A549 (cell line): ENCODE measurements around the gene SLC35F4.

Experiments
- CHD2 ChIP-seq: fragments of 150-350 bp; IDR thresholded peaks from 2 replicates; pipeline ENCODE4 v1.6.1; 2014; ENCODE audit warnings: low read length; ENCODE audit not compliant: partially characterized antibody
- HMGXB4 ChIP-seq: fragments of 250-450 bp; sonication (Bioruptor Pico); IDR thresholded peaks from 2 replicates; pipeline ENCODE4 v1.5.0; 2021; ENCODE audit warnings: mild to moderate bottlenecking, moderate library complexity, borderline replicate concordance
- JUN ChIP-seq, 2 experiments: fragments of >200 bp; sonication (Bioruptor Twin); formaldehyde crosslinking; IDR thresholded peaks; 2 replicates in 1 of 2; 3 replicates in 1 of 2; pipeline ENCODE4 v1.6.1; 2016 to 2017
- KDM1A ChIP-seq: fragments of 200-600 bp; sonication (generic); IDR thresholded peaks from 2 replicates; pipeline ENCODE4 v1.6.1; 2016; ENCODE audit warnings: low read depth, mild to moderate bottlenecking
- MAX ChIP-seq: IDR thresholded peaks from 2 replicates; pipeline ENCODE4 v1.6.1; 2012
- MYC ChIP-seq: IDR thresholded peaks from 2 replicates; pipeline ENCODE4 v1.6.1; 2012; ENCODE audit warnings: mild to moderate bottlenecking, inconsistent platforms, low read length, improper control_type of control experiment, borderline replicate concordance
- POLR2A ChIP-seq: IDR thresholded peaks from 2 replicates; pipeline ENCODE4 v1.6.1; 2012; ENCODE audit warnings: mild to moderate bottlenecking, low read length
- RFX5 ChIP-seq: fragments of 450-650 bp; IDR thresholded peaks from 2 replicates; pipeline ENCODE4 v1.7.1; 2014; ENCODE audit warnings: antibody characterized with exemption, mild to moderate bottlenecking, moderate library complexity
- RNF2 ChIP-seq: fragments of 200-600 bp; sonication (generic); IDR thresholded peaks from 2 replicates; pipeline ENCODE4 v1.6.1; 2016; ENCODE audit warnings: low read depth, mild to moderate bottlenecking, antibody characterized with exemption, moderate library complexity, borderline replicate concordance
- ZNF302 ChIP-seq: fragments of 250-450 bp; sonication (Bioruptor Pico); IDR thresholded peaks from 2 replicates; pipeline ENCODE4 v1.9.0; 2021; ENCODE audit warnings: inconsistent platforms, mild to moderate bottlenecking, moderate library complexity
- TF ChIP-seq, protein P1 (sequence below): fragments of >200 bp; sonication (Bioruptor Twin); formaldehyde crosslinking; IDR thresholded peaks from 3 replicates; pipeline ENCODE4 v1.5.1; 2016

GRCh38 chr14:57865066-57865402 lies 858 bp downstream of the SLC35F4 start:
- no peak for TF ChIP-seq RNF2
- no peak for TF ChIP-seq ZNF302
- TF ChIP-seq POLR2A = no peak
- TF ChIP-seq, protein P1, sequence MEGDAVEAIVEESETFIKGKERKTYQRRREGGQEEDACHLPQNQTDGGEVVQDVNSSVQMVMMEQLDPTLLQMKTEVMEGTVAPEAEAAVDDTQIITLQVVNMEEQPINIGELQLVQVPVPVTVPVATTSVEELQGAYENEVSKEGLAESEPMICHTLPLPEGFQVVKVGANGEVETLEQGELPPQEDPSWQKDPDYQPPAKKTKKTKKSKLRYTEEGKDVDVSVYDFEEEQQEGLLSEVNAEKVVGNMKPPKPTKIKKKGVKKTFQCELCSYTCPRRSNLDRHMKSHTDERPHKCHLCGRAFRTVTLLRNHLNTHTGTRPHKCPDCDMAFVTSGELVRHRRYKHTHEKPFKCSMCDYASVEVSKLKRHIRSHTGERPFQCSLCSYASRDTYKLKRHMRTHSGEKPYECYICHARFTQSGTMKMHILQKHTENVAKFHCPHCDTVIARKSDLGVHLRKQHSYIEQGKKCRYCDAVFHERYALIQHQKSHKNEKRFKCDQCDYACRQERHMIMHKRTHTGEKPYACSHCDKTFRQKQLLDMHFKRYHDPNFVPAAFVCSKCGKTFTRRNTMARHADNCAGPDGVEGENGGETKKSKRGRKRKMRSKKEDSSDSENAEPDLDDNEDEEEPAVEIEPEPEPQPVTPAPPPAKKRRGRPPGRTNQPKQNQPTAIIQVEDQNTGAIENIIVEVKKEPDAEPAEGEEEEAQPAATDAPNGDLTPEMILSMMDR = no peak
- TF ChIP-seq KDM1A = no peak
- TF ChIP-seq RFX5 = no peak
- TF ChIP-seq CHD2 = no peak
- TF ChIP-seq MAX = no peak
- no peak for TF ChIP-seq MYC
- TF ChIP-seq HMGXB4 = no peak
- TF ChIP-seq JUN (IDR thresholded peaks at IDR 0.05) = no peak
